GM21367 (cell line): Measurements from ENCODE around the gene COL1A2.

Source experiments
- ATAC-seq: cut with Tn5 transposase; IDR thresholded peaks from one replicate; pipeline ENCODE4 v1.9.1; 2021; ENCODE audit not compliant: unreplicated experiment

The COL1A2 gene

DNA sequence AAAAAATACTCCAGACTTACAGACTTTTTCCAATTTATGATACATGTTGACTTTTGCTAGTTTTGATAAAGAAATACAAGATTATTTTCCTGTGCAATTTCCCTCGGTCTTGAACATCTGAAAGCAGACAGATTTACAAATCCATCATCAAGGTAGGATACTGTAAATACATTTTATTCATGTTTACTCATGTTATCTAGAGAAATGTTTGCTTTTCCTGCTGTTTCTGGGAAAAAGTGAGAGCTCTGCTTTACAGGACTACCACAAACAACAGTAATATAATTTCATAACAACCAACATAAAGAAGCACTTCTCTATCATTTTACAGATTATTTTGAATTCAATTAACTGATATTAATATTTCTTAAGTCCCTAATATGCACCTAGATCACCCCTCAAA is 83.2 kb downstream of the COL1A2 start:
- ATAC-seq, result no peak

DNA sequence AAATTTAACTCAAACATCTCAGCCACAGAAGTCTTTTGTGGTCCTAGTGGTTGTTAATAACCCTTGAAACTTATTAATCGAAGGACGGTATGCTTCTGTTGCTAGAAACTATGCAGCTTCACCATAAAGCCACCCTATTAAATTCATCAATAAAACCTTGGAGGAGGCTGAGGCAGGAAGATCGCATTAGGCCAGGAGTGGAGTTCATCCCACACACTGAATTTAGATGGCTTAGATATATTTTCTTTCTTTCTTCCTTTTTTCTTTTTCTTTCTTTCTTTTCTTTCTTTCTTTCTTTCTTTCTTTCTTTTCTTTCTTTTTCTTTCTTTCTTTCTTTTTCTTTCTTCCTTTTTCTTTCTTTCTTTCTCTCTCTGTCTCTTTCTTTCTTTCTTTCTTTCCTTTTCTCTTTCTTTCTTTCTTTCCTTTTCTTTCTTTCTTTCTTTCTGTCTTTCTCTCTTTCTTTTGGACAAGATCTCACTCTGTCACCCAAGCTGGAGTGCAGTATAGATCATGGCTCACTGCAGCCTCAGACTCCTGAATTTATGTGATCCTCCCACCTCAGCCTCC is 84.0 kb downstream of the COL1A2 start:
- ATAC-seq, result no peak
